K562 (cell line): Measurements from ENCODE around the gene MITF. TPM values are rescaled to one million over a fixed set of nuclear protein-coding genes. Genes with fewer than 3 reads are reported as not detected.

Source experiments
- ATAC-seq: fragments of 200-7000 bp; cut with Tn5 transposase; 3 replicates; pipeline ENCODE4 v1.9.1; 2020; ENCODE audit warnings: moderate library complexity
- BruUV-seq: library from RNA; stranded (reverse); fragments of 400-500 nt; replicated peaks from 2 replicates; lab custom pipeline; 2021; lab: Mats Ljungman, UMichigan
- CTCF ChIA-PET: fragments of 300-600 bp; formaldehyde crosslinking; extraction: SDS; loops from one replicate; lab custom pipeline; 2021; ENCODE audit warnings: low intra/inter-chr PET ratio; lab: Yijun Ruan, JAX
- POLR2A ChIA-PET: fragments of 300-600, 350-650 bp; sonication (Branson Sonifier 250); formaldehyde crosslinking; extraction: SDS; loops from one replicate; lab custom pipeline; 2021; ENCODE audit warnings: antibody characterized with exemption, inconsistent platforms; lab: Yijun Ruan, JAX
- DNase-seq, 4 experiments: peaks; one replicate each; pipeline versions ENCODE4 v3.0.0 to v3.0.0-alpha.2; 2011 to 2018; ENCODE audit warnings: low spot score in 3 of 4, mixed read lengths in 3 of 4; ENCODE audit errors: extremely low read depth in 1 of 4
- FAIRE-seq: peaks from 2 replicates; lab custom pipeline; 2011; peaks lifted over from hg19 to GRCh38; lab: Jason Lieb, UNC
- H2AFZ ChIP-seq: 2 replicates; pipeline ENCODE4 v1.6.0; 2011; ENCODE audit warnings: low read depth, low read length, control low read depth, inconsistent platforms
- H3K27ac ChIP-seq: fragments of 200-600 bp; 3 replicates; pipeline ENCODE4 v1.8.0; 2011; ENCODE audit warnings: low read depth, mild to moderate bottlenecking, control low read depth, inconsistent platforms, low read length, moderate library complexity, mixed read lengths; ENCODE audit errors: extremely low read depth
- H3K27me3 ChIP-seq, 2 experiments: fragments of 300-600 bp in 1 of 2; 2 replicates in 1 of 2; 3 replicates in 1 of 2; pipeline versions ENCODE4 v1.6.0 to v1.8.0; 2011; ENCODE audit warnings: inconsistent platforms in 2 of 2, low read length in 2 of 2, mild to moderate bottlenecking in 1 of 2, mixed read lengths in 1 of 2, moderate library complexity in 1 of 2; ENCODE audit not compliant: control insufficient read depth in 2 of 2, insufficient read depth in 2 of 2
- H3K36me3 ChIP-seq: fragments of 300-600 bp; 3 replicates; pipeline ENCODE4 v1.8.0; 2011; ENCODE audit warnings: mild to moderate bottlenecking, low read length, inconsistent platforms; ENCODE audit not compliant: control insufficient read depth, insufficient read depth
- H3K4me1 ChIP-seq, 2 experiments: fragments of 200-600 bp in 1 of 2; replicated peaks in 1 of 2; 2 replicates in 1 of 2; 3 replicates in 1 of 2; pipeline versions ENCODE4 v1.5.1 to v1.8.0; 2011; ENCODE audit warnings: inconsistent platforms in 2 of 2, low read length in 2 of 2, mild to moderate bottlenecking in 1 of 2, mixed read lengths in 1 of 2, moderate library complexity in 1 of 2; ENCODE audit not compliant: control insufficient read depth in 2 of 2, insufficient read depth in 2 of 2
- H3K4me2 ChIP-seq: 2 replicates; pipeline ENCODE4 v1.6.1; 2011; ENCODE audit warnings: low read length, control low read depth, inconsistent platforms, mixed read lengths; ENCODE audit not compliant: insufficient read depth
- H3K4me3 ChIP-seq: fragments of 200-600 bp; sonication (generic), shearing (Covaris generic); 2 replicates; pipeline ENCODE4 v1.5.1; 2016; ENCODE audit warnings: control low read depth, inconsistent platforms
- H3K79me2 ChIP-seq: fragments of 200-600 bp; 3 replicates; pipeline ENCODE4 v1.8.0; 2011; ENCODE audit warnings: low read length, inconsistent platforms; ENCODE audit not compliant: control insufficient read depth, insufficient read depth
- H3K9ac ChIP-seq, 2 experiments: 2 replicates each; pipeline versions ENCODE4 v1.6.0 to v1.6.1; 2011; ENCODE audit warnings: low read depth in 2 of 2, low read length in 2 of 2, control low read depth in 1 of 2, inconsistent platforms in 1 of 2, mild to moderate bottlenecking in 1 of 2, mixed read lengths in 1 of 2; ENCODE audit not compliant: insufficient read depth in 1 of 2
- H3K9me1 ChIP-seq: one replicate; pipeline ENCODE4 v1.6.0; 2011; ENCODE audit warnings: inconsistent platforms, mild to moderate bottlenecking, low read length, moderate library complexity; ENCODE audit not compliant: control insufficient read depth, insufficient read depth
- H3K9me3 ChIP-seq: replicated peaks from 2 replicates; pipeline ENCODE4 v1.5.1; 2011; ENCODE audit warnings: low read depth, low read length, inconsistent platforms; ENCODE audit not compliant: control insufficient read depth, insufficient read depth
- H4K20me1 ChIP-seq: replicated peaks from 2 replicates; pipeline ENCODE4 v1.6.1; 2011; ENCODE audit warnings: low read length, inconsistent platforms, mixed read lengths; ENCODE audit not compliant: control insufficient read depth, insufficient read depth
- CEBPG ChIP-seq, 3 experiments: fragments of 200-800 bp in 1 of 3; sonication (Bioruptor generic) in 1 of 3; sonication (generic) in 1 of 3; formaldehyde crosslinking in 1 of 3; IDR thresholded peaks in 2 of 3; conservative IDR thresholded peaks in 1 of 3; 2 replicates each; pipeline versions ENCODE4 v1.6.1 to v1.8.0; 2016 to 2022; ENCODE audit warnings: missing compliant biosample characterization in 2 of 3, missing genetic modification characterization in 2 of 3, mild to moderate bottlenecking in 1 of 3, missing genetic modification reagents in 1 of 3
- HDAC6 ChIP-seq: IDR thresholded peaks from 2 replicates; pipeline ENCODE4 v1.6.1; 2012; ENCODE audit warnings: low read depth, mild to moderate bottlenecking, control low read depth, inconsistent platforms, low read length, moderate library complexity
- U2AF2 ChIP-seq: fragments of 200-400 bp; formaldehyde crosslinking; optimal IDR thresholded peaks from 2 replicates; pipeline ENCODE3; 2017; ENCODE audit warnings: low read depth, mild to moderate bottlenecking, low read length
- ZFPM2 ChIP-seq: fragments of 250-450 bp; sonication (Bioruptor Pico); IDR thresholded peaks from 2 replicates; pipeline ENCODE4 v1.5.1; 2022; ENCODE audit warnings: mild to moderate bottlenecking
- ZNF174 ChIP-seq: fragments of 250-450 bp; sonication (Bioruptor Pico); IDR thresholded peaks from 2 replicates; pipeline ENCODE4 v1.4.0; 2020; ENCODE audit warnings: mild to moderate bottlenecking
- ZNF76 ChIP-seq: fragments of 250-450 bp; sonication (Bioruptor Pico); IDR thresholded peaks from 2 replicates; pipeline ENCODE4 v1.4.0; 2020; ENCODE audit warnings: mild to moderate bottlenecking, moderate library complexity, borderline replicate concordance
- WGBS: fragments of 100-300 bp; shearing (Covaris generic); methylation state at CpG from one replicate; pipeline ENCODE4 v1.1.6; 2016; ENCODE audit warnings: low coverage, mixed read lengths; ENCODE audit not compliant: insufficient coverage; ENCODE audit errors: missing lambda C conversion rate; 5-methylcytosine and 5-hydroxymethylcytosine counted together
- in situ Hi-C: fragments of 300-500 bp; cut with MboI; formaldehyde crosslinking; loops from 4 replicates; pipeline ENCODE4 v1.15.0; 2018; ENCODE audit warnings: inconsistent platforms, mixed read lengths
- intact Hi-C: fragments of 100-400 bp; cut with micrococcal nuclease; formaldehyde crosslinking; loops from 2 replicates; pipeline ENCODE4 v1.14.2; 2022
- polyA plus RNA-seq, 8 experiments: library from polyadenylated mRNA; depleted of rRNA in 4 of 8; stranded (reverse) in 5 of 8; unstranded in 3 of 8; fragments of >200 nt; fragmentation: Nextera tagmentation in 2 of 8; fragmentation: Illumina TruSeq in 1 of 8; extraction: Ambion mirVana in 2 of 8; extraction: Trizol in 1 of 8; gene quantifications; 2 replicates each; pipeline versions ENCODE4 v1.2.1 to v1.2.3, GENCODE V29; 2011 to 2014; ENCODE audit warnings: inconsistent platforms in 1 of 8, missing spikeins in 1 of 8
- total RNA-seq, 7 experiments: library from RNA; depleted of rRNA in 6 of 7; stranded (reverse); fragments of >200 nt in 6 of 7; fragmentation: Illumina TruSeq in 2 of 7; extraction: Trizol in 2 of 7; gene quantifications; 2 replicates each; pipeline versions ENCODE4 v1.2.1 to v1.2.3, GENCODE V29; 2011 to 2021; ENCODE audit warnings: low replicate concordance in 1 of 7
- TF ChIP-seq, protein P1 (sequence below): fragments of 250-450 bp; sonication (Bioruptor Pico); IDR thresholded peaks from 2 replicates; pipeline ENCODE4 v1.4.0; 2020; ENCODE audit warnings: mild to moderate bottlenecking, moderate library complexity, borderline replicate concordance

MITF gene
- total and polyA plus RNA-seq, 9 of the 15 experiments (the other 6 are each of a cell fraction or from before 2014, with no cell fraction given) = 5.6 to 14.9 (median 11.1) TPM

DNA sequence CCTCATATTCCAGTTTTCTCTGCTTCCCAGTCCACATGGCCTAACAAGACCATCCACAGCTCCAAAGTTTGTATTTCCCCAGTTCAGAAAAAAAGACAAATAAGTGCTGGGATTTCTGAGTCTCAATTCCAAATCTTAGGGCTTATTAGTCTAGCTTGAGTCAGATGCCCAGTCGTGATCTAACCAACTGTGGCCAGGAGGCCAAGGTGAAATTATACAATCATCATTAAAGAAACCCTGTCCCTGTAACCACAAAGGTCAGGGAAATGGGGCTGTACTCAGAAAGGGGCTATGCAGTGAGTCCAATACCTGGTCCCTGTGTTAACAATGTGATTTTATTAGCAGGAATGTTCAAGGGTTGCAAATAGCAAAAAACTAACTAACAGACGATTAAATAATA lies 40.5 kb upstream of the MITF start:
- Histone ChIP-seq H2AFZ (peak overlapping the region; percentile 7; the same call in 1 of the 2 replicates), H3K4me2 (no peak overlapping the region), H3K9ac (no peak overlapping the region), H3K9me3 (no peaks in the 10 kb centered on the region), H3K27ac (no peak overlapping the region), H3K79me2 (no peaks in the 10 kb centered on the region), H3K9me1 (no peaks in the 10 kb centered on the region), H3K4me3 (no peak overlapping the region), H4K20me1 (no peaks in the 10 kb centered on the region), H3K4me1 (peaks cover 3 to 11% of the 10 kb centered on the region in 2 experiments; a peak in 2 of 5 replicates), H3K27me3 (no peaks in the 10 kb centered on the region), H3K36me3 (no peaks in the 10 kb centered on the region)
- WGBS = 36% methylated on average over 2 of the region's 2 CpGs
- CTCF ChIA-PET = no interaction called here
- POLR2A ChIA-PET = interaction anchor here (1.2 kb wide), 1 partner anchor 12 kb away, joined by 3 read pairs; no protein-coding TSS in a partner anchor
- intact Hi-C loops = no loop called here
- ATAC-seq (no peak), FAIRE-seq (no peak), DNase-seq (no peak)
- no TSS peak for BruUV-seq
- in situ Hi-C loops = loop anchor here (5.0 to 10.0 kb wide), 2 partner anchors 94 to 246 kb away; no protein-coding TSS in a partner anchor
- no peak for TF ChIP-seq CEBPG (CRISPR knock-in tag; IDR thresholded peaks at IDR 0.05)
- no peak for TF ChIP-seq CEBPG (tag; conservative IDR thresholded peaks at IDR 0.05 in 1 of 2, IDR thresholded peaks at IDR 0.05 in 1 of 2)
- TF ChIP-seq, protein P1, sequence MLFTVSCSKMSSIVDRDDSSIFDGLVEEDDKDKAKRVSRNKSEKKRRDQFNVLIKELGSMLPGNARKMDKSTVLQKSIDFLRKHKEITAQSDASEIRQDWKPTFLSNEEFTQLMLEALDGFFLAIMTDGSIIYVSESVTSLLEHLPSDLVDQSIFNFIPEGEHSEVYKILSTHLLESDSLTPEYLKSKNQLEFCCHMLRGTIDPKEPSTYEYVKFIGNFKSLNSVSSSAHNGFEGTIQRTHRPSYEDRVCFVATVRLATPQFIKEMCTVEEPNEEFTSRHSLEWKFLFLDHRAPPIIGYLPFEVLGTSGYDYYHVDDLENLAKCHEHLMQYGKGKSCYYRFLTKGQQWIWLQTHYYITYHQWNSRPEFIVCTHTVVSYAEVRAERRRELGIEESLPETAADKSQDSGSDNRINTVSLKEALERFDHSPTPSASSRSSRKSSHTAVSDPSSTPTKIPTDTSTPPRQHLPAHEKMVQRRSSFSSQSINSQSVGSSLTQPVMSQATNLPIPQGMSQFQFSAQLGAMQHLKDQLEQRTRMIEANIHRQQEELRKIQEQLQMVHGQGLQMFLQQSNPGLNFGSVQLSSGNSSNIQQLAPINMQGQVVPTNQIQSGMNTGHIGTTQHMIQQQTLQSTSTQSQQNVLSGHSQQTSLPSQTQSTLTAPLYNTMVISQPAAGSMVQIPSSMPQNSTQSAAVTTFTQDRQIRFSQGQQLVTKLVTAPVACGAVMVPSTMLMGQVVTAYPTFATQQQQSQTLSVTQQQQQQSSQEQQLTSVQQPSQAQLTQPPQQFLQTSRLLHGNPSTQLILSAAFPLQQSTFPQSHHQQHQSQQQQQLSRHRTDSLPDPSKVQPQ (CRISPR knock-in tag) = no peak
- TF ChIP-seq ZNF76 (CRISPR knock-in tag) = no peak
- no peak for TF ChIP-seq ZFPM2 (CRISPR knock-in tag)
- no peak for TF ChIP-seq HDAC6
- no peak for TF ChIP-seq U2AF2
- no peak for TF ChIP-seq ZNF174
